Measurements from ENCODE around the gene BST2. TPM values are rescaled to one million over a fixed set of nuclear protein-coding genes. Genes with fewer than 3 reads are reported as not detected.

The BST2 gene
- total and polyA plus RNA-seq, 2 of the 4 experiments (the other 2 are of a cell fraction), result 0.18 to 0.92 TPM

DNA sequence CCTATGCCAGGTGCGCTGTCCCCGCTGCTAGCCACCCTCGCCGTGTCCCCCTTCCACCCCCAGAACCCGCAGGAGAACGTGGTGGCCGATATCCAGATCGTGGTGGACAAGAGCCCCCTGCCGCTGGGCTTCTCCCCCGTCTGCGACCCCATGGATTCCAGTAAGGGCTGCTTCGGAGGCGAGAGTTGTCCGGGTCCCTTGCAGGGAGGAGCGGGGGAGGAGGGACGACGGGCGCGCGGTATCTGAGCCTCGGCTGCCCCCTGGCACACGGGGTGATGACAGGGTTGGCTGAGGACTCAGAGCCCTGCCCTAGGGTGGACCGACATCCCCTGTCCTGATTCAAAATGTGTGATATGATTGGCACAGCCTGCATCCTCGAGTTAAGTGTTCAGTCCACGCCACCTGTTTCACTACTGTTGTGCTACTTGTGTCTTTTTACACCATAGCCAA lies 15.1 kb upstream of the BST2 start:
- H3K9me1 ChIP-seq (ENCODE audit: insufficient read depth, low read length), result peaks cover 7% of the 10 kb centered on the region; the same call in 1 of the 2 replicates
- peak overlapping the region; percentile 22; the same call in 1 of the 2 replicates for H3K27ac ChIP-seq (ENCODE audit: insufficient read depth, low read length)
- 12% methylated on average over 17 of the region's 25 CpGs; no CpG with 5 or more reads in 1 of the 2 experiments for WGBS, 2 experiments (ENCODE audit: extremely low coverage in 2 of 2, insufficient read length in 1 of 2)
- H3K9me3 ChIP-seq (ENCODE audit: control insufficient read depth, insufficient read depth, low read length), result no peaks in the 10 kb centered on the region
- ChIA-PET CTCF (no interaction called here), POLR2A (ENCODE audit: unreplicated experiment) (no interaction called here)
- H3K27me3 ChIP-seq (ENCODE audit: control insufficient read depth, insufficient read depth, low read length), result no peaks in the 10 kb centered on the region
- BruUV-seq (replicated peaks), result no TSS peak
- ATAC-seq (ENCODE audit: low read depth) (no peak), DNase-seq (no peak)
- dilution Hi-C loops (cut with HindIII; ENCODE audit: low sequenced_read_pairs, unreplicated experiment) (no loop called here), in situ Hi-C loops (cut with MboI; ENCODE audit: low sequenced_read_pairs) (no loop called here), intact Hi-C loops (cut with micrococcal nuclease) (no loop called here)
- H3K23ac ChIP-seq (ENCODE audit: low read depth, low read length), result peak overlapping the region; percentile 48; the same call in 1 of the 2 replicates
- H4K20me1 ChIP-seq (ENCODE audit: insufficient read depth, low read length), result no peaks in the 10 kb centered on the region
- peak overlapping the region; percentile 31; the same call in 1 of the 2 replicates for H3K18ac ChIP-seq (ENCODE audit: low read depth, low read length)
- H4K91ac ChIP-seq (ENCODE audit: insufficient read depth, low read depth, low read length), result peak overlapping the region; percentile 71; the same call in 1 of the 2 replicates
- peak overlapping the region; percentile 72 for H3K4me3 ChIP-seq (ENCODE audit: insufficient read depth, low read depth, low read length)
- H2BK20ac ChIP-seq (ENCODE audit: low read depth, low read length), result no peak overlapping the region
- H4K5ac ChIP-seq (ENCODE audit: low read depth, low read length), result peak overlapping the region; percentile 76
- no peak overlapping the region for H3K56ac ChIP-seq (ENCODE audit: extremely low read depth, insufficient read depth, low read length)
- peaks cover 5 to 12% of the 10 kb centered on the region in 2 experiments; a peak in 3 of 4 replicates for H3K79me1 ChIP-seq (ENCODE audit: low read depth in 1 of 2, low read length in 2 of 2)
- TF ChIP-seq SMC3 (IDR thresholded peaks at IDR 0.05; ENCODE audit: low read depth, low read length), result no peak
- no peak for TF ChIP-seq RCOR1 (IDR thresholded peaks at IDR 0.05; ENCODE audit: insufficient replicate concordance, low read length)
- no peak for TF ChIP-seq BHLHE40 (IDR thresholded peaks at IDR 0.05; ENCODE audit: low read depth, low read length)
- TF ChIP-seq POLR2A (IDR thresholded peaks at IDR 0.05; ENCODE audit: low read depth, low read length), result no peak
- peak overlapping the region; percentile 79 to 98 for H4K8ac ChIP-seq (ENCODE audit: low read depth in 2 of 2, low read length in 2 of 2)
- peak overlapping the region; percentile 88 for H2AK9ac ChIP-seq (replicated peaks; ENCODE audit: low read depth, low read length, poor library complexity)
- peak overlapping the region; percentile 40 for H2BK5ac ChIP-seq (ENCODE audit: low read depth, low read length, poor library complexity, severe bottlenecking)
- H2AK5ac ChIP-seq (ENCODE audit: low read depth, low read length), result peak overlapping the region; percentile 90; the same call in 1 of the 2 replicates
- peaks cover 5% of the 10 kb centered on the region; the same call in 1 of the 2 replicates for H3K36me3 ChIP-seq (ENCODE audit: control insufficient read depth, insufficient read depth, low read length)
- no peak overlapping the region for H2BK15ac ChIP-seq (ENCODE audit: low read depth, low read length)
- H3K4ac ChIP-seq (ENCODE audit: low read depth, low read length), result peak overlapping the region; percentile 58
- H3K14ac ChIP-seq (replicated peaks; ENCODE audit: low read depth, low read length), result peak overlapping the region; percentile 37; the same call in 1 of the 2 replicates
- peak overlapping the region; percentile 73 for H3K9ac ChIP-seq (ENCODE audit: low read depth, low read length)
- peaks cover 4% of the 10 kb centered on the region; the same call in 1 of the 2 replicates for H3K4me1 ChIP-seq (ENCODE audit: control insufficient read depth, insufficient read depth, low read length)
- no peak overlapping the region for H2BK120ac ChIP-seq (ENCODE audit: low read depth, low read length)
- H3K4me2 ChIP-seq (ENCODE audit: low read depth, low read length), result peak overlapping the region; percentile 88
- peak overlapping the region; percentile 99 for H2AFZ ChIP-seq (replicated peaks; ENCODE audit: low read length, poor library complexity)

All from IMR-90 (cell line).